ENCODE results near the gene CLPSL1.
"Not testable (repeated sequence)": the region's sequence is repeated elsewhere in the genome, so short reads cannot be mapped to it uniquely, and the experiment has no call there.

The CLPSL1 gene

GRCh38 chr6:35780719-35781118 lies at the start of gene CLPSL1:
Gene CLPSL1, plus strand, starts transcription at chr6:35781019. Its CDS starts 92 bp downstream, at chr6:35781111.
- no peak for DNase-seq

- DNase-seq, result peak; percentile 97 to 98
These were observed 49.4 kb upstream of the CLPSL1 start for GRCh38 chr6:35731414-35731735.

- DNase-seq, result peak; percentile 95 to 97
These were observed 48.9 kb upstream of the CLPSL1 start for GRCh38 chr6:35731736-35732532.

- DNase-seq, result no peak
These were observed 47.2 kb upstream of the CLPSL1 start for GRCh38 chr6:35733633-35734032.

- not testable (repeated sequence) for DNase-seq
These were observed 46.5 kb upstream of the CLPSL1 start for GRCh38 chr6:35734319-35734718.

GRCh38 chr6:35735452-35735851 lies 45.4 kb upstream of the CLPSL1 start:
- DNase-seq, result no peak

- peak; percentile 90 to 94 for DNase-seq
These were observed 44.4 kb upstream of the CLPSL1 start for GRCh38 chr6:35736253-35736894.

- no peak for DNase-seq
These were observed 43.8 kb upstream of the CLPSL1 start, which contains the start of gene ARMC12 for GRCh38 chr6:35736982-35737412. Gene ARMC12, plus strand, starts transcription at chr6:35737032. Its CDS starts 77 bp downstream, at chr6:35737109.

GRCh38 chr6:35737413-35738211 lies 43.2 kb upstream of the CLPSL1 start:
- peak; percentile 59 to 62 for DNase-seq

GRCh38 chr6:35739645-35740524 lies 40.9 kb upstream of the CLPSL1 start:
- DNase-seq, result no peak

- no peak for DNase-seq
These were observed 38.0 kb upstream of the CLPSL1 start for GRCh38 chr6:35742842-35743241.

- DNase-seq, result no peak
These were observed 35.3 kb upstream of the CLPSL1 start for GRCh38 chr6:35745509-35745908.

- DNase-seq, result no peak
These were observed 34.3 kb upstream of the CLPSL1 start for GRCh38 chr6:35746516-35746915.

GRCh38 chr6:35747877-35748276 lies 32.9 kb upstream of the CLPSL1 start:
- DNase-seq, result no peak

- no peak for DNase-seq
These were observed 30.3 kb upstream of the CLPSL1 start for GRCh38 chr6:35750557-35750956.

- peak; percentile 50 to 64 for DNase-seq
These were observed 29.2 kb upstream of the CLPSL1 start for GRCh38 chr6:35751594-35751993.

- DNase-seq, result no peak
These were observed 28.5 kb upstream of the CLPSL1 start for GRCh38 chr6:35752330-35752729.

- DNase-seq, result no peak
These were observed 26.2 kb upstream of the CLPSL1 start for GRCh38 chr6:35754452-35755277.

- DNase-seq, result no peak
These were observed 25.4 kb upstream of the CLPSL1 start for GRCh38 chr6:35755278-35755924.

GRCh38 chr6:35757456-35758123 lies 23.2 kb upstream of the CLPSL1 start:
- no peak for DNase-seq

Measured in activated T-cell treated with anti-CD3 and anti-CD28 coated beads, Interleukin-2, amount 50 U/mL, for 48 hours (primary cell).